HepG2 (cell line): Measurements from ENCODE around the gene GUCA2B. TPM values are rescaled to one million over a fixed set of nuclear protein-coding genes. Genes with fewer than 3 reads are reported as not detected.

Experiments used
- ATAC-seq: fragments of 200-7000 bp; cut with Tn5 transposase; 3 replicates; pipeline ENCODE4 v1.9.1; 2020; ENCODE audit warnings: mild to moderate bottlenecking, moderate library complexity
- BruUV-seq: library from RNA; stranded (reverse); fragments of 400-500 nt; replicated peaks from 2 replicates; lab custom pipeline; 2021; lab: Mats Ljungman, UMichigan
- CTCF ChIA-PET: fragments of 300-600 bp; formaldehyde crosslinking; extraction: SDS; loops from one replicate; lab custom pipeline; 2021; ENCODE audit warnings: low total read pairs, inconsistent platforms, low intra/inter-chr PET ratio; lab: Yijun Ruan, JAX
- POLR2A ChIA-PET: fragments of 350-600 bp; sonication (Branson Sonifier 250); formaldehyde crosslinking; loops from one replicate; lab custom pipeline; 2020; ENCODE audit warnings: antibody characterized with exemption, inconsistent platforms; lab: Yijun Ruan, JAX
- DNase-seq: peaks from one replicate; pipeline ENCODE4 v3.0.0-alpha.2; 2015; ENCODE audit warnings: low spot score
- FAIRE-seq: peaks from 3 replicates; lab custom pipeline; 2011; peaks lifted over from hg19 to GRCh38; lab: Jason Lieb, UNC
- H2AFZ ChIP-seq: one replicate; pipeline ENCODE4 v1.6.1; 2011; ENCODE audit warnings: low read length, inconsistent platforms
- H3K27ac ChIP-seq: fragments of 300-600 bp; 3 replicates; pipeline ENCODE4 v1.8.0; 2011; ENCODE audit warnings: mixed run types, mild to moderate bottlenecking, mixed read lengths, low read length, inconsistent platforms; ENCODE audit not compliant: insufficient read depth; ENCODE audit errors: extremely low read length
- H3K27me3 ChIP-seq, 2 experiments: fragments of 200-600 bp in 1 of 2; 2 replicates in 1 of 2; 3 replicates in 1 of 2; pipeline versions ENCODE4 v1.6.0 to v1.8.0; 2011; ENCODE audit warnings: low read length in 2 of 2, mild to moderate bottlenecking in 2 of 2, moderate library complexity in 2 of 2, inconsistent platforms in 1 of 2; ENCODE audit not compliant: insufficient read depth in 2 of 2, control insufficient read depth in 1 of 2
- H3K36me3 ChIP-seq, 2 experiments: fragments of 200-600 bp in 1 of 2; replicated peaks in 1 of 2; 2 replicates in 1 of 2; 3 replicates in 1 of 2; pipeline versions ENCODE4 v1.5.1 to v1.8.0; 2011; ENCODE audit warnings: low read length in 2 of 2, inconsistent platforms in 1 of 2; ENCODE audit not compliant: insufficient read depth in 2 of 2, control insufficient read depth in 1 of 2
- H3K4me1 ChIP-seq: 2 replicates; pipeline ENCODE4 v1.5.1; 2012; ENCODE audit warnings: low read length, inconsistent platforms; ENCODE audit not compliant: insufficient read depth
- H3K4me2 ChIP-seq: 2 replicates; pipeline ENCODE4 v1.6.0; 2011; ENCODE audit warnings: low read depth, low read length, inconsistent platforms
- H3K4me3 ChIP-seq, 3 experiments: fragments of 200-600 bp in 1 of 3; sonication (generic), shearing (Covaris generic) in 1 of 3; replicated peaks in 1 of 3; 2 replicates each; pipeline ENCODE4 v1.5.1; 2011 to 2016; ENCODE audit warnings: low read length in 3 of 3, inconsistent platforms in 2 of 3, low read depth in 2 of 3, mild to moderate bottlenecking in 2 of 3, control low read depth in 1 of 3, mixed read lengths in 1 of 3; ENCODE audit not compliant: insufficient read depth in 1 of 3
- H3K79me2 ChIP-seq: one replicate; pipeline ENCODE4 v1.6.1; 2011; ENCODE audit warnings: low read length, inconsistent platforms; ENCODE audit not compliant: insufficient read depth
- H3K9ac ChIP-seq: 2 replicates; pipeline ENCODE4 v1.6.0; 2011; ENCODE audit warnings: mild to moderate bottlenecking, low read depth, low read length, inconsistent platforms; ENCODE audit not compliant: insufficient read depth
- H3K9me3 ChIP-seq: 2 replicates; pipeline ENCODE4 v1.5.1; 2012; ENCODE audit warnings: mild to moderate bottlenecking, low read length
- H4K20me1 ChIP-seq: 2 replicates; pipeline ENCODE4 v1.6.0; 2011; ENCODE audit warnings: inconsistent platforms, mild to moderate bottlenecking, low read length, moderate library complexity; ENCODE audit not compliant: insufficient read depth
- ATF1 ChIP-seq: IDR thresholded peaks from 2 replicates; pipeline ENCODE4 v1.6.1; 2016; ENCODE audit warnings: mild to moderate bottlenecking, control low read depth
- GMEB1 ChIP-seq: sonication (generic); formaldehyde crosslinking; IDR thresholded peaks from 2 replicates; pipeline ENCODE4 v1.5.1; 2020; ENCODE audit warnings: missing genetic modification reagents, mild to moderate bottlenecking, borderline replicate concordance
- HMG20B ChIP-seq: conservative IDR thresholded peaks from 2 replicates; pipeline ENCODE4 v1.6.1; 2016; ENCODE audit warnings: missing genetic modification reagents, missing compliant biosample characterization
- HOXD1 ChIP-seq: sonication (generic); formaldehyde crosslinking; IDR thresholded peaks from 2 replicates; pipeline ENCODE4 v1.5.0; 2020; ENCODE audit warnings: missing genetic modification reagents
- JUNB ChIP-seq: sonication (generic); formaldehyde crosslinking; IDR thresholded peaks from 2 replicates; pipeline ENCODE4 v1.8.0; 2022; ENCODE audit warnings: missing genetic modification reagents, mild to moderate bottlenecking, borderline replicate concordance
- KDM2A ChIP-seq: sonication (generic); formaldehyde crosslinking; IDR thresholded peaks from 2 replicates; pipeline ENCODE4 v1.4.0; 2020; ENCODE audit warnings: low read depth, missing genetic modification reagents, borderline replicate concordance
- SKI ChIP-seq: fragments of 450-650 bp; IDR thresholded peaks from one replicate; pipeline ENCODE4 v1.6.1; 2018; ENCODE audit warnings: mild to moderate bottlenecking; ENCODE audit not compliant: partially characterized antibody
- TBP ChIP-seq: sonication (generic); formaldehyde crosslinking; IDR thresholded peaks from 2 replicates; pipeline ENCODE4 v1.5.0; 2020; ENCODE audit warnings: missing genetic modification reagents
- ZBTB39 ChIP-seq: sonication (generic); formaldehyde crosslinking; IDR thresholded peaks from 2 replicates; pipeline ENCODE4 v1.5.0; 2020; ENCODE audit warnings: missing genetic modification reagents
- ZC3H4 ChIP-seq: sonication (generic); formaldehyde crosslinking; IDR thresholded peaks from 2 replicates; pipeline ENCODE4 v1.4.0; 2020; ENCODE audit warnings: missing genetic modification reagents, borderline replicate concordance
- ZNF333 ChIP-seq: sonication (generic); formaldehyde crosslinking; IDR thresholded peaks from 2 replicates; pipeline ENCODE4 v1.4.0; 2020; ENCODE audit warnings: mild to moderate bottlenecking, missing genetic modification reagents, borderline replicate concordance
- ZNF670 ChIP-seq: sonication (generic); formaldehyde crosslinking; IDR thresholded peaks from 2 replicates; pipeline ENCODE4 v1.8.0; 2022; ENCODE audit warnings: mild to moderate bottlenecking, missing genetic modification reagents, borderline replicate concordance
- ZNF703 ChIP-seq: sonication (generic); formaldehyde crosslinking; IDR thresholded peaks from 2 replicates; pipeline ENCODE4 v1.5.1; 2020; ENCODE audit warnings: missing genetic modification reagents, mild to moderate bottlenecking, moderate library complexity, borderline replicate concordance
- WGBS: methylation state at CpG from one replicate; pipeline ENCODE4 v1.1.6; 2017; ENCODE audit warnings: low lambda C conversion rate; 5-methylcytosine and 5-hydroxymethylcytosine counted together
- in situ Hi-C: cut with HindIII; loops from 2 replicates; pipeline ENCODE4 v1.10.0; 2017; ENCODE audit warnings: low pct_unique_long_range_greater_than_20kb; ENCODE audit not compliant: extremely low pct_ligation_motif_present
- intact Hi-C: fragments of 100-400 bp; cut with micrococcal nuclease; formaldehyde crosslinking; loops from one replicate; pipeline ENCODE4 v1.10.0; 2022; ENCODE audit not compliant: unreplicated experiment
- polyA plus RNA-seq, 8 experiments: library from polyadenylated mRNA; depleted of rRNA in 3 of 8; stranded (reverse) in 7 of 8; unstranded in 1 of 8; fragments of >200 nt; fragmentation: Illumina TruSeq in 4 of 8; extraction: Trizol in 4 of 8; gene quantifications; 2 replicates each; pipeline versions ENCODE4 v1.2.1 to v1.2.3, GENCODE V29; 2011 to 2016; ENCODE audit warnings: low read depth in 4 of 8, missing spikeins in 1 of 8, mixed read lengths in 1 of 8; ENCODE audit not compliant: insufficient read depth in 1 of 8
- total RNA-seq, 5 experiments: library from RNA; depleted of rRNA; stranded (reverse); fragments of >200 nt; fragmentation: Illumina TruSeq; extraction: Trizol; gene quantifications; 2 replicates each; pipeline ENCODE4 v1.2.3, GENCODE V29; 2016; ENCODE audit warnings: low read depth in 1 of 5

GUCA2B gene
- total and polyA plus RNA-seq, 2 of the 13 experiments (the other 11 are each of a cell fraction or from before 2014, with no cell fraction given), result not detected

GRCh38 chr1:42198251-42198650 lies 45.0 kb downstream of the GUCA2B start:
- Histone ChIP-seq H3K4me3 (no peak overlapping the region), H3K27ac (no peak overlapping the region), H3K36me3 (peaks cover 10 to 50% of the 10 kb centered on the region in 2 experiments), H3K79me2 (no peaks in the 10 kb centered on the region), H3K9ac (no peak overlapping the region), H3K27me3 (no peaks in the 10 kb centered on the region), H3K4me2 (no peak overlapping the region), H3K4me1 (no peaks in the 10 kb centered on the region), H4K20me1 (no peaks in the 10 kb centered on the region), H3K9me3 (no peaks in the 10 kb centered on the region)
- DNase-seq (no peak), FAIRE-seq (no peak)
- in situ Hi-C loops (no loop called here), intact Hi-C loops (no loop called here)
- ChIA-PET CTCF (no interaction called here), POLR2A (no interaction called here)
- 95% methylated on average over 5 of the region's 5 CpGs for WGBS
- BruUV-seq, result no TSS peak
- no peak for TF ChIP-seq TBP (CRISPR knock-in tag)
- TF ChIP-seq JUNB, result no peak
- TF ChIP-seq ZC3H4 (CRISPR knock-in tag), result no peak
- TF ChIP-seq ZNF333, result no peak
- TF ChIP-seq ZBTB39 (CRISPR knock-in tag), result no peak
- no peak for TF ChIP-seq ZNF670
- TF ChIP-seq KDM2A (CRISPR knock-in tag), result no peak
- no peak for TF ChIP-seq GMEB1 (CRISPR knock-in tag)
- TF ChIP-seq HOXD1 (CRISPR knock-in tag), result no peak
- no peak for TF ChIP-seq ATF1 (CRISPR knock-in tag)
- no peak for TF ChIP-seq ZNF703 (CRISPR knock-in tag)
- no peak for TF ChIP-seq HMG20B (CRISPR knock-in tag)
- no peak for TF ChIP-seq SKI
- TF ChIP-seq, all 625 proteins: peak for 0
- ATAC-seq, result no peak
- no peak overlapping the region for H2AFZ ChIP-seq
